ENCODE measurements around the gene VPS37C.
"Not testable (repeated sequence)": the region's sequence is repeated elsewhere in the genome, so short reads cannot be mapped to it uniquely, and the experiment has no call there.

VPS37C gene

GRCh38 chr11:61195719-61196118, 34.5 kb upstream of the VPS37C start:
- Histone ChIP-seq H3K4me3 (ENCODE audit: low read length) (no peak overlapping the region), H3K36me3 (ENCODE audit: control insufficient read depth, insufficient read depth, low read length) (no peaks in the 10 kb centered on the region), H3K9me3 (ENCODE audit: control insufficient read depth, insufficient read depth, low read length) (no peaks in the 10 kb centered on the region), H3K27ac (ENCODE audit: low read length) (no peak overlapping the region), H3K27me3 (ENCODE audit: control insufficient read depth, insufficient read depth, low read length) (no peaks in the 10 kb centered on the region), H3K4me1 (ENCODE audit: control insufficient read depth, insufficient read depth, low read length) (peaks cover 2% of the 10 kb centered on the region)
- no peak for DNase-seq (ENCODE audit: low read depth, low spot score)
- no CpG with 5 or more reads among the region's 7 CpGs for WGBS (ENCODE audit: insufficient coverage, insufficient read length)

- WGBS (ENCODE audit: insufficient coverage, insufficient read length), result no CpG with 5 or more reads among the region's 7 CpGs
- Histone ChIP-seq H3K27me3 (ENCODE audit: control insufficient read depth, insufficient read depth, low read length) (no peaks in the 10 kb centered on the region), H3K36me3 (ENCODE audit: control insufficient read depth, insufficient read depth, low read length) (no peaks in the 10 kb centered on the region), H3K4me1 (ENCODE audit: control insufficient read depth, insufficient read depth, low read length) (peaks cover 2% of the 10 kb centered on the region), H3K9me3 (ENCODE audit: control insufficient read depth, insufficient read depth, low read length) (no peaks in the 10 kb centered on the region), H3K4me3 (ENCODE audit: low read length) (no peak overlapping the region), H3K27ac (ENCODE audit: low read length) (no peak overlapping the region)
- DNase-seq (ENCODE audit: low read depth, low spot score), result no peak
These were observed 33.9 kb upstream of the VPS37C start for GRCh38 chr11:61194981-61195695.

- DNase-seq (ENCODE audit: low read depth, low spot score), result no peak
- Histone ChIP-seq H3K4me3 (ENCODE audit: low read length) (no peak overlapping the region), H3K27ac (ENCODE audit: low read length) (no peak overlapping the region), H3K36me3 (ENCODE audit: control insufficient read depth, insufficient read depth, low read length) (no peaks in the 10 kb centered on the region), H3K4me1 (ENCODE audit: control insufficient read depth, insufficient read depth, low read length) (peaks cover 2% of the 10 kb centered on the region), H3K27me3 (ENCODE audit: control insufficient read depth, insufficient read depth, low read length) (no peaks in the 10 kb centered on the region), H3K9me3 (ENCODE audit: control insufficient read depth, insufficient read depth, low read length) (no peaks in the 10 kb centered on the region)
- no CpG with 5 or more reads among the region's 12 CpGs for WGBS (ENCODE audit: insufficient coverage, insufficient read length)
These were observed 33.0 kb upstream of the VPS37C start for GRCh38 chr11:61194169-61194671.

DNA sequence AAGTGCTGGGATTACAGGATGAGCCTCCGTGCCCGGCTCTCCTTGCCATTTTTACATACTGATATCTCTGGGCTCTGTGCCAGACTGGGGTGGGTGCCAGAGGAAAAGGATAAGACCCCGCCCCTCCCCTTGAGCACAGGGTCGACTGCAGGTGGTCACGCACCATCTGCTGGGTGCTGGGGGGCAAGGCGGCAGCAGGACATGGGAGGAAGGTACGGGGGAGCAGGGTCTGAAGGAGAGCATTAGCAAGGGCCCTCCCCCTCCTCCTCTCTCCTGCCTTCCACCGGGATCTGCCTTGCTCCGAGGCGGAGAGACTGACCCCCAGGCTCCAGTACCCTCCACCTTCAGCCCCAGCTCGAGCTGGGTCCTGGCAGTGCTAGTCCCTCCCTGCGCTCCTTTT, 32.4 kb upstream of the VPS37C start:
- Histone ChIP-seq H3K27ac (ENCODE audit: low read length) (no peak overlapping the region), H3K27me3 (ENCODE audit: control insufficient read depth, insufficient read depth, low read length) (no peaks in the 10 kb centered on the region), H3K9me3 (ENCODE audit: control insufficient read depth, insufficient read depth, low read length) (no peaks in the 10 kb centered on the region), H3K36me3 (ENCODE audit: control insufficient read depth, insufficient read depth, low read length) (no peaks in the 10 kb centered on the region), H3K4me1 (ENCODE audit: control insufficient read depth, insufficient read depth, low read length) (peaks cover 2% of the 10 kb centered on the region), H3K4me3 (ENCODE audit: low read length) (no peak overlapping the region)
- no CpG with 5 or more reads among the region's 12 CpGs for WGBS (ENCODE audit: insufficient coverage, insufficient read length)
- DNase-seq (ENCODE audit: low read depth, low spot score), result no peak

DNA sequence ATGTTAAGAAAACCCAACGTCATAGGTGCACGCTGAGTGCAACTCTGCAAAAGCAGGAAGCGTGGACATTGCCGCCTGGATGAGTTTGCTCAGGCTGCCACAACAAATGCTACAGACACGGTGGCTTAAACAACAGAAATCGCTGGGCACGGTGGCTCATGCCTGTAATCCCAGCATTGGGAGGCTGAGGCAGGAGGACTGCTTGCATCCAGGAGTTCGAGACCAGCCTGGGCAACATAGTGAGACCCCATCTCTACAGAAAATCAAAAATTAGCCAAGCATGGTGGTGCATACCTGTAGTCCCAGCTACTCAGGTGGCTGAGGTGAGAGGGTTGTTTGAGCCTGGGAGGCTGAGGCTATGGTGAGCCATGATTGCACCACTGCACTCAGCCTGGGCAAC, 28.7 kb upstream of the VPS37C start:
- no CpG with 5 or more reads among the region's 8 CpGs for WGBS (ENCODE audit: insufficient coverage, insufficient read length)
- H3K4me3 ChIP-seq (ENCODE audit: low read length), result no peak overlapping the region
- peaks cover 2% of the 10 kb centered on the region; the same call in 1 of the 2 replicates for H3K4me1 ChIP-seq (ENCODE audit: control insufficient read depth, insufficient read depth, low read length)
- H3K9me3 ChIP-seq (ENCODE audit: control insufficient read depth, insufficient read depth, low read length), result no peaks in the 10 kb centered on the region
- H3K36me3 ChIP-seq (ENCODE audit: control insufficient read depth, insufficient read depth, low read length), result no peaks in the 10 kb centered on the region
- H3K27me3 ChIP-seq (ENCODE audit: control insufficient read depth, insufficient read depth, low read length), result no peaks in the 10 kb centered on the region
- DNase-seq (ENCODE audit: low read depth, low spot score), result no peak
- no peak overlapping the region for H3K27ac ChIP-seq (ENCODE audit: low read length)

DNA sequence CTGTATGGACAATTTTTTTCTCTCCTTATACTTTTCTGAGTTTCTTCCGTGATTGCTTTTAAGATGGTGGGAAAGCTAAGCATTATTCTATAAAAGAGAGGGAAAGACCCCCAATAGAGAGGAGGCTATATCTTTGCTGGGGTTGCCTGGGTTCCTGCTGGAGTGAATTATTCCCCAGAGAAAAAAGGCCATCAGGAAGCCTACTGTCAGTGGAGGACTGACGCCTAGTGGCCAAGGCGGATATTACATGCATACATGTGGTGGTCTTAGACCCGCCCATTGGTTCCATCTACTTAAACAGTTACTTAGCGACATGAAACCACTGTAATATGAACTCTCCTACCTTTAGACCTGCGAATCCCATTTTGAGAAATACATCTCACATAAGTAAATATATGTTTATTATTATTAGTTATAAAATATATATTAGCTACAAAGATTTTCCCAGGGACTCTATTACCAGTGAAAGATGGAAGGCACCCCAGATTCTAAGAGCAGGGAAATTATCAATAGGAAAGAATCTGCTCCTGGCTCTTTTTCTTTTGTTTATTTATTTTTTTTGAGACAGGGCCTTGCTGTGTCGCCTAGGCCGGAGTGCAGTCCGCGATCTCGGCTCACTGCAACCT, 26.4 kb upstream of the VPS37C start:
- H3K27ac ChIP-seq (ENCODE audit: low read length), result no peak overlapping the region
- no peak overlapping the region for H3K4me3 ChIP-seq (ENCODE audit: low read length)
- H3K4me1 ChIP-seq (ENCODE audit: control insufficient read depth, insufficient read depth, low read length), result no peaks in the 10 kb centered on the region
- no peaks in the 10 kb centered on the region for H3K36me3 ChIP-seq (ENCODE audit: control insufficient read depth, insufficient read depth, low read length)
- no peaks in the 10 kb centered on the region for H3K27me3 ChIP-seq (ENCODE audit: control insufficient read depth, insufficient read depth, low read length)
- no peaks in the 10 kb centered on the region for H3K9me3 ChIP-seq (ENCODE audit: control insufficient read depth, insufficient read depth, low read length)
- DNase-seq (ENCODE audit: low read depth, low spot score), result peak; percentile 66
- WGBS (ENCODE audit: insufficient coverage, insufficient read length), result no CpG with 5 or more reads among the region's 11 CpGs

DNA sequence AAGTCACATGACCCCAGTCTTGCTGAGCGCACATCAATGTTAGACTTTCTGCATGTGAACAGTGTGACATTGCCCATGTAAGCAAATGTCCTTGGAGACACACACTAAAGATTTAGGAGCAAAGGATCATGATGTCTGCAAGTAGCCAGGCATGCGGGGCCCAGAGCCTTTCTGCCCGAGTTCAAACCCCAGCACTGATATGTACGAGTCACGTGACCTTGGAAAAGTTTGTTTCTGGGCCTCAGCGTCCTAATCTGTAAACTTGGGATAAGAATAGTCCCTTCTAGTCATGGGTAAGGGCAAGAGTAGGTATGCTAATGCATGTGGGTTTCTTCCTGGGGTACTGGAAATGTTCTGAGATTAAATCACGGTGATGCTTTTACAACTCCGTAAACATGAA, 25.3 kb upstream of the VPS37C start:
- Histone ChIP-seq H3K27ac (ENCODE audit: low read length) (no peak overlapping the region), H3K27me3 (ENCODE audit: control insufficient read depth, insufficient read depth, low read length) (no peaks in the 10 kb centered on the region), H3K4me3 (ENCODE audit: low read length) (no peak overlapping the region), H3K9me3 (ENCODE audit: control insufficient read depth, insufficient read depth, low read length) (no peaks in the 10 kb centered on the region), H3K36me3 (ENCODE audit: control insufficient read depth, insufficient read depth, low read length) (no peaks in the 10 kb centered on the region), H3K4me1 (ENCODE audit: control insufficient read depth, insufficient read depth, low read length) (no peaks in the 10 kb centered on the region)
- no CpG with 5 or more reads among the region's 8 CpGs for WGBS (ENCODE audit: insufficient coverage, insufficient read length)
- DNase-seq (ENCODE audit: low read depth, low spot score), result no peak

GRCh38 chr11:61183645-61184044, 22.4 kb upstream of the VPS37C start:
- no CpG with 5 or more reads among the region's 4 CpGs for WGBS (ENCODE audit: insufficient coverage, insufficient read length)
- Histone ChIP-seq H3K27me3 (ENCODE audit: control insufficient read depth, insufficient read depth, low read length) (no peaks in the 10 kb centered on the region), H3K4me3 (ENCODE audit: low read length) (no peak overlapping the region), H3K36me3 (ENCODE audit: control insufficient read depth, insufficient read depth, low read length) (no peaks in the 10 kb centered on the region), H3K9me3 (ENCODE audit: control insufficient read depth, insufficient read depth, low read length) (no peaks in the 10 kb centered on the region), H3K4me1 (ENCODE audit: control insufficient read depth, insufficient read depth, low read length) (no peaks in the 10 kb centered on the region), H3K27ac (ENCODE audit: low read length) (no peak overlapping the region)
- no peak for DNase-seq (ENCODE audit: low read depth, low spot score)

- no peaks in the 10 kb centered on the region for H3K9me3 ChIP-seq (ENCODE audit: control insufficient read depth, insufficient read depth, low read length)
- WGBS (ENCODE audit: insufficient coverage, insufficient read length), result no CpG with 5 or more reads among the region's 4 CpGs
- no peak for DNase-seq (ENCODE audit: low read depth, low spot score)
These were observed 20.3 kb upstream of the VPS37C start for GRCh38 chr11:61181489-61181888.

GRCh38 chr11:61180205-61180604, 19.0 kb upstream of the VPS37C start:
- not testable (repeated sequence) for H3K9me3 ChIP-seq (ENCODE audit: control insufficient read depth, insufficient read depth, low read length); H3K36me3 ChIP-seq (ENCODE audit: control insufficient read depth, insufficient read depth, low read length); H3K27ac ChIP-seq (ENCODE audit: low read length); DNase-seq (ENCODE audit: low read depth, low spot score); H3K4me1 ChIP-seq (ENCODE audit: control insufficient read depth, insufficient read depth, low read length); H3K4me3 ChIP-seq (ENCODE audit: low read length); H3K27me3 ChIP-seq (ENCODE audit: control insufficient read depth, insufficient read depth, low read length)
- WGBS (ENCODE audit: insufficient coverage, insufficient read length), result no CpG with 5 or more reads among the region's 6 CpGs

More at GRCh38 chr11:61181489-61181888, 20.3 kb upstream of the VPS37C start:
- Histone ChIP-seq H3K36me3 (ENCODE audit: control insufficient read depth, insufficient read depth, low read length) (no peaks in the 10 kb centered on the region), H3K27me3 (ENCODE audit: control insufficient read depth, insufficient read depth, low read length) (no peaks in the 10 kb centered on the region), H3K4me1 (ENCODE audit: control insufficient read depth, insufficient read depth, low read length) (no peaks in the 10 kb centered on the region), H3K27ac (ENCODE audit: low read length) (no peak overlapping the region), H3K4me3 (ENCODE audit: low read length) (no peak overlapping the region)

- Histone ChIP-seq H3K27ac (ENCODE audit: low read length) (no peak overlapping the region), H3K4me1 (ENCODE audit: control insufficient read depth, insufficient read depth, low read length) (no peaks in the 10 kb centered on the region), H3K4me3 (ENCODE audit: low read length) (no peak overlapping the region), H3K36me3 (ENCODE audit: control insufficient read depth, insufficient read depth, low read length) (no peaks in the 10 kb centered on the region), H3K9me3 (ENCODE audit: control insufficient read depth, insufficient read depth, low read length) (no peaks in the 10 kb centered on the region), H3K27me3 (ENCODE audit: control insufficient read depth, insufficient read depth, low read length) (no peaks in the 10 kb centered on the region)
- WGBS (ENCODE audit: insufficient coverage, insufficient read length), result no CpG with 5 or more reads among the region's 6 CpGs
- no peak for DNase-seq (ENCODE audit: low read depth, low spot score)
These were observed 15.2 kb upstream of the VPS37C start for GRCh38 chr11:61176446-61176845.

Data from iPS DF 6.9 (cell line).